Stimulated activated CD8-positive, alpha-beta memory T cell treated with anti-CD3 and anti-CD28 coated beads, Interleukin-4, amount 100 ng/mL, for 48 hours (primary cell): Measurements from ENCODE around the gene NEU1.
A peak's percentile ranks its signal among the peaks of the same experiment; 100 is the strongest.

Experiments used
- DNase-seq: peaks from one replicate; pipeline ENCODE4 v3.0.0-alpha.2; 2020

NEU1 gene

DNA sequence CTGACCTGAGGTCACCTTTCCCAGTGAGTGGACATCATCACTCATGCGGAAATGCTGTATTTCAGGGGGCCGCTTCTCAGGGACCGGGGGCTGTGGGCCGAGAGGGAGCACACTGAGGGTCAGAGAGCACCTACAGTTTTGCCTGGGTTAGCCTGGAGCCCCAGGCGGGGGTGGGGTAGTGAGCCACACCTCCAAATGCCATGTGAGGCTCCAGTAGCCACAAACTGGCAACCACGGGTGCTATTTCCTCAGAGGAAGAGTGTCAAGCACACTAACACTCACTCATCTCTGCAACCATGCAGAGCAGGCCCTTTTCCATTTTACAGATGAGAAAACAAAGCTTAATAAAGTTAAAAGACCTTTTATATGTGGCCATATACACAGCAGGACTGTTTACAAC is 30.2 kb upstream of the NEU1 start:
- DNase-seq: no peak

- DNase-seq: no peak
Measured at GRCh38 chr6:31889331-31889972, 26.8 kb upstream of the NEU1 start.

- peak; percentile 84 for DNase-seq
Measured at GRCh38 chr6:31888276-31889258, 25.9 kb upstream of the NEU1 start.

GRCh38 chr6:31887173-31888007 is 24.8 kb upstream of the NEU1 start:
- no peak for DNase-seq

DNA sequence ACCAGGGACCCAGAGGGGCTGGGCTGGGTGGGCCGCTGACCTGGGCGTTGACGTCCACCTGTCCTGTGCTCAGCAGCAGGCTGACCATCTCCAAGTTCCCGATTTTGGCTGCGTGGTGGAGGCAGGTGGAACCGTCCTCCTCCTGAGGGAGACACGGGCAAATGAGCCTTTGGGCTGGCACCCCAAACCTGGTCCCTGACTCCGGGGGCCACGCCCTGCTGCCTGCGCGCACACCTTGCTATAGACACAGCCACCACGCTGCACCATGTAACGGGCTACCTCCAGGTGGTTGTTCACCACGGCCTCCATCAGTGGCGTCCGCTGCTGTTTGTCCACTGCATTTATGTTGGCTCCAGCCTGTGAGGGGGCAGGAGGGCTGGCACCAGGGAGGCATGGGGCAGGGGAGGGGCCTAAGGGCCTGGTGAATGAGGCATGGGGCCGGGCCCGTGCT is 23.9 kb upstream of the NEU1 start:
- no peak for DNase-seq

GRCh38 chr6:31884528-31885035 is 22.0 kb upstream of the NEU1 start:
- no peak for DNase-seq

DNA sequence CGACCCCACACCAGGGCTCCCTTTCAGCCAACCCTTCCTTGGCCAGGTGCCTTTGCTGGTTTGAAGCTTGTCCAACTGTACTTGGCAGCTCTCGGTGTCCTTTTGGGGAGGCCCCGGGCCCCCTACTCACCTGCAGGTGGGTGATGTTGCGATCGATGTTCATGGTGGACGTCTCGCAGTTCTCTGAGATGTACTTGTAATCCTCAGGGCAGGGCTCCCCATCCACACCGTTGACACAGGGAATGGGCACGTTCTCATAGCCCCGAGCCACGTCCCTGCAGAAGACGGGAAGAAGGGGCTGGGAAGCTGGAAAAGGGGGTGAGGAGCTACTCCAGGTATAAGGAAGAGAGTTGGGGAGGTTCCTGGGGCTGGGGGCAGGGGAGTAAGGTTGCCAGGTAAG is 21.1 kb upstream of the NEU1 start:
- DNase-seq: no peak

GRCh38 chr6:31882344-31882743 is 19.7 kb upstream of the NEU1 start:
- DNase-seq: no peak

- DNase-seq: no peak
Measured at GRCh38 chr6:31881136-31881859, 18.7 kb upstream of the NEU1 start.

DNA sequence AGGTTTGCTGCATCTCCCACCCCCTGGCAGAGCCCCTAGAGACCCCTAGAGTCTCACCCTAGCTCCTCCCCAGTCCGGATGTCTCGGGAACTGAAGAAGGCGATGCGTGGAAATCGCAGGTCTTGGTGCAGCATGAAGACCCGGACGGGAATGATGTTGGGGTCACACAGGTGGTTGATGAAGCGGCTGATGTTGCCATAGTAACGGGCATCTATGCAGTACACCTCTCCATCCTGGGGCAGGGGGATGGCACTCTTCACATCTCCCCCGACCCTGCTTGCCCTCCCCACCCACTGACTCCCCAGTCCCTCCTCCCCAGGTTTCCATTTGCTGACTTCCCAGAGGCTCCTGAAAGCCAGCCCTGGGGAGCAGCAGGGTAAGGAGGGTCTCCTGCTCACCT is 18.0 kb upstream of the NEU1 start:
- DNase-seq: no peak

DNA sequence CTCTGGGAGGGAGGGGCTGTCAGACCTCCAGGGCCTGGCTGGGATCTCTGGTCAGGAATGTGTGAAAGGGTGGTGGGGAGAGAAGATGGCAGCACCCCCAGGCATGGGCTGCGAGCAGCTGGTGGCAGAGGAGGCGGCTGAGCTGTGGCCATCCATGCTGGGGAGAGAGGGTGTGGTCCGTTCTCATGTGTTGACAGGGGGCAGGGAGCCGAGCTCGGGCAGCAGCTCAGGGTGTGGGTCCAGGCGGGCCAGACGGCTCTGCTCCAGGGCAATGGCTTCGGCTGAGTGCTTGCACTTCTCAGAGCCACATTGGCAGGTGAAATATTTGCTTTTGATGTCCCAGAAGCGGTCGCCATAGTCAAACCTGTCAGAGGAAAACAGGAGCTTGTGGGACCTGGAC is 17.3 kb upstream of the NEU1 start:
- no peak for DNase-seq

GRCh38 chr6:31879143-31879542 is 16.5 kb upstream of the NEU1 start:
- DNase-seq: no peak

- no peak for DNase-seq
Measured at GRCh38 chr6:31878726-31879125, 16.1 kb upstream of the NEU1 start, which contains the start of gene SLC44A4. Gene SLC44A4, minus strand, starts transcription at chr6:31878997. Its CDS starts 17 bp downstream, at chr6:31878980.

- DNase-seq: no peak
Measured at GRCh38 chr6:31878222-31878621, 15.6 kb upstream of the NEU1 start.

- no peak for DNase-seq
Measured at GRCh38 chr6:31877651-31878161, 15.1 kb upstream of the NEU1 start.

DNA sequence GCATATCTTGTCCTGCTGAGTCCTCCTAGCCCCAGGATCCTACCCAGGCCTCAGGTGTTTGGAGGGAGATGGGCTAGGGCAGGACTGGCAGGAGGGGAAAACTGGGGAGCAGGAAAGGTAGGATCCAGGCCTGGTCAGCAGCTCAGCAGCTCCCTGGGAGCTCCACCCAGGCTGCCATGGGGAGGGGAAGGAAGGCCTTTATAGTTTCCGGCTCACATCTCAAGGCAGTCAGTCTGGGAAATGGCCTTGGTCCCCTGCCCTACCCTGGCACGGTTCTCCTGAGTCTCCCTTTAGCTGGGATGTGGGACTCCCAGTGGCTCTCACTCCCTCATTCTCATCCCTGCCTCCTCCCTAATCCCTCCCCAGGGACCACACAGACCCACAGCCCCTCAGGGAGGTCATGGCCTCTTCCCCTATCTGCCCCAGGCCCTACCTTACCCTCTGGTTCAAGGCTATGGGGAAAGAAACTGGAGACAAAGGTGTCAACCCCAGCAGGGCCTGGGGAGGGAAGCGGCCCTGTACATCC is 14.6 kb upstream of the NEU1 start:
- DNase-seq: no peak

GRCh38 chr6:31876357-31876756 is 13.7 kb upstream of the NEU1 start:
- DNase-seq: no peak

- DNase-seq: no peak
Measured at GRCh38 chr6:31875877-31876276, 13.3 kb upstream of the NEU1 start.

DNA sequence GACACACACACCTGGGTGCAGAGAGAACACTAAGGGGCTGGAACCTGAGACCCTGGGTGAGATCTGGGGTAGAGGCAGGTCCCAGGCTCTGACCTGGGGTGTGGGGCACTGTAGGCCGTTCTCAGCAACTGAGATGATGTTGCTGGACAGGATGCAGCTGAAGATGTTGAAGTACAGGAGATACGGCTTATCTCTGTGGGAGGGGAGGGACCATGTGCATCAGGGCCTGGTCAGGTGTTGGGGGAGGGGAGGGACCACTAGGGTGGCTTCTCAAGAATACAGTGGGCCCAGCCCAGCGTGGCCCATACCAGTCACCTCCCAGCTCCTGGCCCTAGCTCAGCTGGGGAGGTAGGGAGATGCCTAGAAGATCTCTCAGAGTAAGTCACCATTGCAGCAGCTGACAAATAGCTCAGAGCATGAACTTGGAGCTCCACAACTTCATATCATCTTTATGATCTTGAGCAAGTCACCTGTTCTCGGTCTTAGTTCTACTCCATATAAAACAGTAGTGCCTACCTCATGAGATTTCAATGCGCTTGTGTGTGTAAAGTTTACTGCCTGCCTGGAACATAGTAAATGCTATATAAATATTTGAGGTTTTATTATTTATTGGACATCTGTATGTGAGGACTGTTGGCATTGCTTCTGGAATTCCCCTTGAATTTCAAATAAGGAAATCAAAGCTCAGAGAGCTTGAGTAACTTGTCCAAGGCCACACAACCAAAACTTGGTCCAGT is 12.4 kb upstream of the NEU1 start:
- no peak for DNase-seq

GRCh38 chr6:31874084-31874670 is 11.6 kb upstream of the NEU1 start:
- DNase-seq: no peak
